HG02840 (cell line): ENCODE measurements around the gene CDH23.

Experiments used
- ATAC-seq: cut with Tn5 transposase; IDR thresholded peaks from one replicate; pipeline ENCODE4 v1.9.1; 2021; ENCODE audit warnings: mild to moderate bottlenecking, moderate library complexity, moderate number of reproducible peaks; ENCODE audit not compliant: unreplicated experiment, low FRiP score

Gene CDH23

GRCh38 chr10:71756311-71757191, 359.8 kb downstream of the CDH23 start:
- ATAC-seq, result no peak

GRCh38 chr10:71757399-71757922, 360.7 kb downstream of the CDH23 start:
- ATAC-seq, result no peak

DNA sequence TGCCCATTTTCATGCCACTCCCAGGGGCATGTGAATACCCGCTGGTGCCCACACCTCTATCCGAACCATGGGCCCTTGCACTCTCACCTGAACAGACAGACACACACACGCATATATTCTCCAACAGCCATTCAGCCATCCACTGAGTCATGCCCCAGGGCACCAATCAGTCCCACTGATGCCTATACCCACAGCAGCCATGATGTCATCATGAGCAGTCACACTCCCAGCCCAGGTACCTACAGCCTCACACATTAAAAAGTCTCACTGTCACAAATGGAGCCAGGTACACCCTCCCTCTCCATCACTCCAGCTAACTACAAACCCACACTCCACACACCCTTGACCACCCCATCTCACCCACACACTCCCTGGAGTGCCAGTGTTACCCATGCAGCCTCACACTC, 364.4 kb downstream of the CDH23 start:
- no peak for ATAC-seq

GRCh38 chr10:71761541-71762113, 364.9 kb downstream of the CDH23 start:
- ATAC-seq, result no peak

DNA sequence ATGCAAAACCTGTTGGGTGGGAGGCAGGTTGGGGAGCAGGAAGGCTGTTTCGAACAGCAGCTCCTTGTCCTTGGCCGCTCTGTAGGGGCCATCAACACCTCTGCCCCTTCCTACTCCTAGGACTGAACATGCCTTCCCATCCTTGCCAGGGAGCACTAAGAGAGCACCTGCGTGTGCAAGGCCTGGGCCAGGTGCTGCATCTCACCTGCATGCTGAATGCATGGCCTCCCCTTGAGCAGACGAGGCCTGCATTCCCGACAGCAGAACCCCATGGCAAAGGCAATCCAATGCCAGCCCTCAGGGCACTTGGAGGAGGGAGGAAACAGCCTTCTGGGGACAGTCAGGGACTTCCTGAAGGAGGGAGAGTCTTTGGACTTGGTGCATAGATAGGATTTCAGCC, 365.6 kb downstream of the CDH23 start:
- ATAC-seq, result no peak

DNA sequence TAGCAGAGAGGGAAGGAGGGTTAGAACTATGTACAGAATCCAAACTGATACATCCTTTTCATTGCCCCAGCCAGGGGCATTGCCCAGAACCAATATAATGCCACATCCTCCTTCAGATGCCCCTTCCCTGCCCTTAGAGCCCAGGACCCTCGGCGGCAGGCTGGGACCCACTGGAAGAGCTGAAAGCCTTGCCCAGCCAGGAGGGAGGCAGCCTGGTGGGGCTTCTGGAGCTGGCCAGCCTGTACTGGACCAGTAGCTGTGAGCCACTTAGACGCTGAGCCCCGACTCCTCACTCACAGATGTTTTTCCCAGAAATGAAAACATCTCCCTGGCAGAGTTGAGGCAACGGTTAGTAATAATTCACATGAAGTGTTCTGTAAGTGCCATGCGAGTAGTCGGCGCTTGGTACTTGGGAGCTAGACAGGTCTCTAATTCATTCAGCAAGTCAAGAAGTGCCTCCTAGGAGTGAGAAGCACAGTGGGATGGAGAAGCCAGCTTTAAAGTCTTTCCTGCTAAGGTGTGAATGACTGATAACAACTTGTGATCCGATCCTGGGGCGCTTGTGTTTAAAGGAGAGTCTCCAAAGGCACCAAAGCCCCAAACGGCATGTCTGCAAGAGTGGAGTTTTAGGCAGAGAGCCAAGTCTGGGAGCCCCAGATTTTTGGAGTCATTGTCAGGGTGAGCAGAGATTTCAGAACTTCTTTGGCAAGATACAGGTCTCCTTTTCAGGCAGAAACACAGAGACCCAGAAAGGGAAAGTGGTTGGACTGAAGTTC, 366.8 kb downstream of the CDH23 start:
- no peak for ATAC-seq

DNA sequence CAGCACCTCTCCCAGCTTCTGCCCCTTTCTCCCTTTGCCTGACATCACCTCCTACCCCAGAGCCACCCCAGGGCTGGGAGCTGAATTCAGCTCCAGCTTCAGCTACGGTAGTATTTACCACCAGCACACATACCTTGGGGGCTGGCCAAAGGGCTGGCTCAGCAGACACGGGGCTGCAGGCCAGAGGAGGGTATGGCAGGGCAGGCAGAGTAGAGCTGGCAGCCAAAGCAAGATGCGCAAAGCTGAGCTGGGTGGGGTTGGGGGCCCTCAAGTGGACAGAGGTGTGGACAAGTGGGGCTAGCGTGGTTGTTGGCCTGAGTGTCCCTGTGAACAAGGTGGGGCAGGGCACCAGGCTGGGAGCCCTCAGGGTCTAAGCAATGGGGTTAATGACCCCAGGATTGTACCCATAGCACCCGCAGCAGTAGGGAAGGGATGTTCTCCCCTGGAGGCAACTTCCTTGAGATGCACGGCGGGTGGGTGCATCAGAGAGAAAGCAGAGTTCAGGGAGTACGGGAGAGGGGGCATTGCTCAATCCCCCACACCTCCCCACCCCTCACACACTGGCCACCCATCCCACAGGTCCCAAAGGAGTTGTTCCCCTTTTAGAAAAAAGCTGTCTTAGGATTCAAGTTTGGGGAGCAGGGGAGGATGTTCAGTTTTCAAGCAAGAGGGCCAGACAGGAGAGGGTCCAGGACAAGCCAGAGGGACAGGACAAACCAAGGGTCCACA, 368.6 kb downstream of the CDH23 start:
- ATAC-seq, result no peak

DNA sequence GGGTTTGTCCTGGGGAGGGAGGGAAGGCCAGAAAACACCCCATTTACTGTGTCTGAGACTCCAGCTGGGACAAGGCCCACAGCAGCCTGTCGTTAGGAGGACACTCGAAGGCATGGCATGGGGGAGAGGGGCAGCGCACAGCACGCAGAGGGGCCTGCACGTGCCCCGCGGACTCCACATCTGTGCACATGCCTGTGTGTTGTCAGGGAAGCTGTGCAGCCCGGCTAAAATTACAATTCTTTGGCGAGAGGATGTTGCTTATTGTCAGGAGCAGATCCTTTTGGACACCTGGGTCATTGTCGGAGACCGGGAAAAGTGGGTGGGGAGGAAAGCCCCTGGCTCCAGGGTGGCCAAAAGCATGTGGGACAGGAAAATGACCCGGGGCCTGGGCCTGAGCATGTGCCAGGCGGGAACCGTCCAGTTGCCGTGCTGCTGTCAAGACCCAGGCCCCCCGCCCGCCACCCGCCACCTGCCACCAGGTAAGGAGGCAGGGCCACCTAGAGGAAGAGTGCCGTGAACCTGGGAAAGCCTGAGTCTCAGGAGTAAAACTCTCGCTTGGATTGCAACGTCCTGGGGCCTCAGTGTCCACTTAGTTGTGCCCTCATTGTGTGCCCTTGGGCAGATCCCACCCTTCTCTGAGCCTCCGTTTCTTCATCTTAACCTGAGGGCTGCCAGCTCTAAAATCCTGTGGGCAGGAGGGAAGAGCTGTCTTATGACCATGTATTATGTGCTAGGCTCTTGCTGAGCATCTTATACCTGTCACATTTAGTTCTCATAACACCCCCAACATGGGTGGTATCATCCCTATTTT, 369.4 kb downstream of the CDH23 start:
- ATAC-seq, result no peak

GRCh38 chr10:71766717-71767419, 370.1 kb downstream of the CDH23 start:
- no peak for ATAC-seq

GRCh38 chr10:71767420-71768035, 370.8 kb downstream of the CDH23 start:
- ATAC-seq, result no peak

DNA sequence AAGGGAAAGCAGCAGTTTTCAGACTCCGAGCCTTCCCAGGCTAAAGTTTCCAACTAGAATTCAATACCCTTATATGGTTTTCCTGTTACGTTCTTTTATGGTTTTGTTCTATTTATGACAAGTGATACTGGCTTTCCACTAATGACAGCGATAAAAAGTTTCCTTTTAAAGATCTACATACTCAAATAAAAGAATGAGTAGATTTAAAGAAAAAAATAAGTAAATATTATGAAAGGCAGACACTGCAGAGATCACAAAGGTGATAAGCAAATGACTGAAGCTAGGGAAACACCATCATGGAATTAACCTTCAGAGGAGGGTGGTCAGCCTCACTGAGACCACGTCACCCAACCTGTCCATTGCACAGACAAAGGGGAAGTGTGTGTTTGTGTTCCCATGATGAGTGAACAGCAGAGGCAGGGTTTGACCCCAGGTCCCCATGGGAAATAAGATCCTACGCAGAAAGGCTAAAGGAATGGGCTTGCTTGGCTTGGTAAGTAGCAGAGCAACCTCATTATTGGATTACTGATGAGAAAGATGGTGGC, 372.6 kb downstream of the CDH23 start:
- peak; percentile 22 for ATAC-seq

DNA sequence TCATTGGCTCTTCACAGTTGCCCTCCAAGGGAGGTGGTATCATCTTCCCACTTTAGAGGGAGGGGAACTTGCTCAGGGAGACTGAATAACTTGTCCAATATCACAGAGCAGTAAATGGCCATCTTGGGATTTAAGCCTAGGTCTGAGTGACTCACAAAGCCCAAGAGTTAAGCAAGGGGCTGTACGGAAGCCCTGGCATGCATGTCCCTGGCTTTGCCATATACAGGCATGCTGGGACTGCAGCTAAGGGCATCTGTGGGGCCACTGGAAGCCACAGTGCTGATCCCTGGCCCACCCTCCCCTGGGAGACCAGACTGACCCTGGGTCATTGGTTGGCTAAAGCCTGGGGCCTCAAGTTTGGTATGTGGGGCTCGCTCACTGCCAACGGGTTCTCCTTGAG, 373.5 kb downstream of the CDH23 start:
- ATAC-seq, result no peak

- ATAC-seq, result no peak
These were observed 374.1 kb downstream of the CDH23 start for GRCh38 chr10:71770789-71771188.

- ATAC-seq, result no peak
These were observed 374.5 kb downstream of the CDH23 start for GRCh38 chr10:71771204-71771603.

GRCh38 chr10:71771821-71772617, 375.3 kb downstream of the CDH23 start:
- no peak for ATAC-seq

GRCh38 chr10:71772832-71773220, 376.1 kb downstream of the CDH23 start:
- ATAC-seq, result no peak

- peak; percentile 43 for ATAC-seq
These were observed 376.7 kb downstream of the CDH23 start, which contains the start of gene VSIR for GRCh38 chr10:71773221-71773971. TSS of gene VSIR (minus strand) at chr10:71773520. CDS start at chr10:71773439, 81 bp downstream.
